Muscle layer of colon (tissue), 2 donors: ENCODE results near the gene EDN2.

Source experiments
- H3K27ac ChIP-seq: one replicate; pipeline ENCODE4 v1.7.0; 2013; ENCODE audit warnings: low read depth, mild to moderate bottlenecking, low read length, moderate library complexity
- H3K27me3 ChIP-seq, 2 donors: one replicate each; pipeline ENCODE4 v1.7.0; 2013; ENCODE audit warnings: low read length in 2 of 2, mild to moderate bottlenecking in 2 of 2; ENCODE audit not compliant: insufficient read depth in 2 of 2, control insufficient read depth in 1 of 2
- H3K36me3 ChIP-seq: one replicate; pipeline ENCODE4 v1.7.0; 2013; ENCODE audit warnings: mild to moderate bottlenecking, low read length; ENCODE audit not compliant: insufficient read depth
- H3K4me1 ChIP-seq: one replicate; pipeline ENCODE4 v1.7.0; 2013; ENCODE audit warnings: mild to moderate bottlenecking, low read length; ENCODE audit not compliant: insufficient read depth
- H3K4me3 ChIP-seq, 2 donors: one replicate each; pipeline ENCODE4 v1.7.0; 2013; ENCODE audit warnings: low read length in 2 of 2, low read depth in 1 of 2, mild to moderate bottlenecking in 1 of 2, moderate library complexity in 1 of 2
- H3K9ac ChIP-seq: one replicate; pipeline ENCODE4 v1.7.0; 2013; ENCODE audit warnings: low read length
- H3K9me3 ChIP-seq: one replicate; pipeline ENCODE4 v1.7.0; 2013; ENCODE audit warnings: mild to moderate bottlenecking, low read length
- donor health status: abdominal sarcoma.
- donor health status: Adenocarcinoma of cecum.

Gene EDN2

GRCh38 chr1:41495210-41495948 is 10.9 kb upstream of the EDN2 start:
- Histone ChIP-seq H3K27ac (peak overlapping the region; percentile 95), H3K9ac (peak overlapping the region; percentile 89), H3K36me3 (no peaks in the 10 kb centered on the region), H3K4me3 (peak overlapping the region; percentile 30 to 55), H3K27me3 (no peaks in the 10 kb centered on the region), H3K9me3 (no peaks in the 10 kb centered on the region), H3K4me1 (peaks cover 23% of the 10 kb centered on the region)

DNA sequence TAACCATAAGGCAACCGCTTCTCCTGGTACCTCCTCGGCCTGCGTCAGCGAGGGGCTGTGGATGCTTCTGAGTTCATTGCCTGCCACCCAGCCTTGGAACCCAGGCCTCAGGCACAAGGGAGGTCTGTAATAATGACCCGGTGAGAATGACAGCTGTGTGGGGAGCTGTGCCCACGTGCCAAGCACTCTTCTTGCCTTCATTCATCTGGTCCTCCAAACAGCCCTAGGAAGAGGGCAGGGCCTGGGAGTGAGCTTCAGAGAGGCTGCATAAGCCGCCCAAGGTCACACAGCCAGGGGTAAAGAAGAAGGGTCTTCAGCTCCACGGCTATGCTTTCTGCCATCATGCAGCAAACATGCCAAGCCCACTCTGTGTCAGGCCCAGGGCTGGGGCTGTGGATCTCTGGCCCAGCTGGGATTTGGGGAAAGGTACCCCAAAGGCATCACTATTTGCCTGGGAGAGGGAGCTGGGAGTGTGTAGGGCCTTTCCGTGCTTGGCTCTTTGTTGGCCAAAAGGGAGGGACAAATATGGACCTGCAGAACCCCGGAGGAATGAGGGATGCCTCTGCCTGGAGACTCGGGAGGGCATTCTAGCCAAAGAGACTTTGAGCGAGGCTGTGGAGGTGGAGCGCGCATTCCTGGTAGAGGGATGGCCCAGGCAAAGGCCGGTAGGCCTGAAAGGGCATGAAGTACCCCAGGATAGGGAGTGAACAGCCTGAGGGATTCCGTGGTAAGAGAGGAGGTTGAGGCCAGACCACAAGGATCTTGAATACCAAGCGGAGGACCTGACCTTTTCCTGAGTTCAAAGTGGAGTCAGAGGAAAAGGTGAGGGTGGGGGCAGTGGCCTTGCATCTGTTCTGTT is 10.1 kb upstream of the EDN2 start:
- Histone ChIP-seq H3K4me3 (no peak overlapping the region), H3K27ac (no peak overlapping the region), H3K36me3 (no peaks in the 10 kb centered on the region), H3K27me3 (no peaks in the 10 kb centered on the region), H3K9me3 (no peaks in the 10 kb centered on the region), H3K4me1 (peaks cover 19% of the 10 kb centered on the region), H3K9ac (no peak overlapping the region)

DNA sequence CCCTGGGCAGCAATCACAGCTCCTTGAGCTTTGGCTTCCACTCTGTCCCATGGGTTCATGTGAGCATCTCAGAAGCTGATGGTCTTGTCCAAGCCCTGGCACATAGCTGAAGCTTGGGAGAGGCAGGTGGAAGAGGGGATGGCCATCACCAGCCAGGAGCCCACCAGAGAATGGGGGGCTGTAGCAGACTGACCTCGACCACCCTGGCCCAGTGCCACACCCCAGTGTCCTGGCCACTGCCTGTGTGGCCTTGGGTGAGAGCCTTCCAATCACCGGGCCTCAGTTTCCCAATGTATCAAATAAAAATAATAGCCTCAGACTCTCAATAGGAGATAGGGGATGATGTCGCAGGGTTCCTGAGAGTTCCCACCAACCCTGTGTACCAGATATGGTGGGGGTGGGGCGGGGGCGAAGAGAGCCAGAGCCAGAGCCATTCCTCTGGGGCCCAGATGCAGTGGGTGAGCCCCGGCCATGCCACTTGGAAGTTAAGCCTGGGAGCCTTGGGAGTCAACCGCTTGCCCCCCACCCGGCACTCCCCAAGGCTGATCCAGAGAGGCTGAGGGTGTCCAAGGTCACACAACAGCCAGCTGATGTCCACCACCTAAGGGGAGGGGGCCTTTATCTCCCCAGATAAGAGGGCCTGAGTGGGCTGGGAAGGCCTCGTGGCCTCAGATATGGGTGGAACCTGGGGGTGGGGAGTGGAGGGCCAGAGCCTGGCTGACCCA is 9.3 kb upstream of the EDN2 start:
- Histone ChIP-seq H3K36me3 (no peaks in the 10 kb centered on the region), H3K4me1 (peaks cover 19% of the 10 kb centered on the region), H3K9me3 (no peaks in the 10 kb centered on the region), H3K9ac (no peak overlapping the region), H3K27me3 (no peaks in the 10 kb centered on the region), H3K27ac (no peak overlapping the region), H3K4me3 (no peak overlapping the region)

DNA sequence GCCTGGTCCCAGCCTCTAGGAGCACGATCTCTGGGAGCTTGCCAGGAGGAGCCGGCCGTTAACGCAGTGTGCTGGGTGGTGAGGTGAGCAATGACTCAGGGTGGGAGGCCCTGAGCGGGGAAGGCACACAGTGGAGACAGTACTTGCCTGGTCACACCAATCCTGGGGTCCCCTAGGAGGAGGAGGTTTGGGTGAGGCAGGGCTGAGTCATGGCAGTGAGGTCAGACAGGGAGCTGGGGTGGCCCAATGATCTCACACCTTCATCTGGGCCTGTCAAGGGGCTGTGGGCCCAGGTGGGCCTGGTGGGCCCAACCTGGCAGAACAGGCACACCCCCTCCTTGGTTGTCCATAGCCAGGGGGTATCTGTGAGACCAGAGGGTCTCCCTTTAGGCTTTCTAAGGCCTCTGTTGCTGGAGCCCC is 8.6 kb upstream of the EDN2 start:
- no peak overlapping the region for H3K27ac ChIP-seq
- no peaks in the 10 kb centered on the region for H3K36me3 ChIP-seq
- H3K27me3 ChIP-seq: no peaks in the 10 kb centered on the region
- H3K4me1 ChIP-seq: peaks cover 19% of the 10 kb centered on the region
- no peak overlapping the region for H3K9ac ChIP-seq
- H3K4me3 ChIP-seq: no peak overlapping the region
- no peaks in the 10 kb centered on the region for H3K9me3 ChIP-seq

GRCh38 chr1:41492341-41492848 is 7.9 kb upstream of the EDN2 start:
- no peak overlapping the region for H3K27ac ChIP-seq
- no peaks in the 10 kb centered on the region for H3K36me3 ChIP-seq
- no peaks in the 10 kb centered on the region for H3K9me3 ChIP-seq
- peaks cover 24% of the 10 kb centered on the region for H3K4me1 ChIP-seq
- no peak overlapping the region for H3K9ac ChIP-seq
- no peak overlapping the region for H3K4me3 ChIP-seq
- no peaks in the 10 kb centered on the region for H3K27me3 ChIP-seq

GRCh38 chr1:41490911-41491310 is 6.4 kb upstream of the EDN2 start:
- Histone ChIP-seq H3K9me3 (no peaks in the 10 kb centered on the region), H3K4me3 (no peak overlapping the region), H3K36me3 (no peaks in the 10 kb centered on the region), H3K27ac (no peak overlapping the region), H3K9ac (no peak overlapping the region), H3K27me3 (no peaks in the 10 kb centered on the region), H3K4me1 (peaks cover 30% of the 10 kb centered on the region)

DNA sequence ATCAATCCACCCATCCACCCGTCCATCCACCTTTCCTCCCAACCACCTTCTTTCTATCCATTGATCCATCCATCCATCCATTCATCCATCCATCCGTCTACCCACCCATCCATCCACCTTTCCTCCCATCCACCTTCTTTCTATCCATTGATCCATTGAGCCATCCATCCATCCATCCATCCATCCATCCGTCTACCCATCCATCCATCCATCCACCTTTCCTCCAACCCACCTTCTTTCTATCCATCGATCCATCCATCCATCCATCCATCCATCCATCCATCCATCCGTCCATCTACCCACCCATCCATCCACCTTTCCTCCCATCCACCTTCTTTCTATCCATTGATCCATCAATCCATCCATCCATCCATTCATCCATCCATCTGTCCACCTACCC is 5.1 kb upstream of the EDN2 start:
- Histone ChIP-seq H3K27me3 (no peaks in the 10 kb centered on the region), H3K9ac (no peak overlapping the region), H3K4me1 (peaks cover 34% of the 10 kb centered on the region), H3K36me3 (no peaks in the 10 kb centered on the region), H3K9me3 (no peaks in the 10 kb centered on the region), H3K4me3 (no peak overlapping the region), H3K27ac (no peak overlapping the region)

GRCh38 chr1:41488040-41488951 is 3.8 kb upstream of the EDN2 start:
- Histone ChIP-seq H3K4me3 (no peak overlapping the region), H3K27ac (no peak overlapping the region), H3K9me3 (no peaks in the 10 kb centered on the region), H3K9ac (no peak overlapping the region), H3K36me3 (no peaks in the 10 kb centered on the region), H3K27me3 (no peaks in the 10 kb centered on the region), H3K4me1 (peaks cover 46% of the 10 kb centered on the region)

DNA sequence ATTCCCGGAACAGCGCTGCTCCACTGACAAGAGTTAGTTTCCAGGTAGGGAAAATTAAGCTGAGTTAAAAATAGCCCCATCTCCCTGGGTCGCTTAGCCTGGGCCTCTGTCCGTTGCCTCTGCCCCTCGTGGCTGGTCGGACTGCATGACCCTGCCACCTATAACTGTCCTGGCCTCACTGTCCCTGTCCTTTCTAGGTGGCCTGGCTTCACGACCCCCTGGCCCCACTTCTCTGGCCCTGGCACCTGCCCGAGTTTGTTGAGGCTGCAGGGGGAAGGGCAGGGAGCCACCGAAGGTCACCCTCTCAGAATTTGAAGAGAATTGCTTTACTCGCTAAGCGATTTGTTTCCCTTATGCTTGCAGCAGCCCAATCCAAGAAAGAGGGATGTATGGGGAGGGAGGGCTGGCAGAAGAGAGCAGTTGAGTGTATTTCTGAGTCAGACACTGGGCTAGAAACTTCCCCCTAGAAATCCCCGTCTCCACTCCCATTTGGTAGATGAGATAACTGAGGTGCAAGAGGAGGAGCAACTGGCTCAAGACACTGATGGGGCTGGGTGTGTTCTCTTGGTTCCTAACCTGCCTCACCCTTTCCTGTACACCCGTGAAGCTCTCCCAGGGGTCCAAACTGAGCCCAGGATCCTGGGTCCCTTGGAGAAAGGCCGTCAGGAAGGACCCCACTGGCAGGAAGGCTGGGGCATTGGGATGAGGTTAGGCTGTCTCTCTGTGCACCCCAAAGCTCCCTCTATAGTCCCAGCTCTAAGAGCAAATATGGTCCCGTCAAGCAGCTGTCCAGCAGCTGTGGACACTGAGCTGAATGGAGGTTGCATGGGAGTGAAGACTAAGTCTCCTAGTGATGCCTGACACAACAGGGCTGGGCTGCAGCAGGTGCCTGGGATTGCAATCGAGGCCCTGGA is 2.9 kb upstream of the EDN2 start:
- Histone ChIP-seq H3K36me3 (no peaks in the 10 kb centered on the region), H3K27ac (no peak overlapping the region), H3K27me3 (no peaks in the 10 kb centered on the region), H3K4me3 (no peak overlapping the region), H3K9ac (no peak overlapping the region), H3K9me3 (no peaks in the 10 kb centered on the region), H3K4me1 (peaks cover 55% of the 10 kb centered on the region)
